RWPE1 (cell line): ENCODE results near the gene SLC12A7.

ENCODE experiments used
- CTCF ChIA-PET: fragments of 350-600 bp; sonication (Branson Sonifier 250); formaldehyde crosslinking; extraction: SDS; loops from one replicate; lab custom pipeline; 2021; lab: Yijun Ruan, JAX
- POLR2A ChIA-PET: fragments of 400-600 bp; formaldehyde crosslinking; extraction: SDS; loops from one replicate; lab custom pipeline; 2020; ENCODE audit warnings: antibody characterized with exemption; ENCODE audit not compliant: low non-redundant PET; lab: Yijun Ruan, JAX
- DNase-seq: peaks from one replicate; pipeline ENCODE4 v3.0.0; 2012; ENCODE audit warnings: low spot score
- H3K27ac ChIP-seq: fragments of 450-650 bp; 2 replicates; pipeline ENCODE4 v1.5.1; 2017
- TF ChIP-seq, protein P1 (sequence below): fragments of 450-650 bp; conservative IDR thresholded peaks from 2 replicates; pipeline ENCODE4 v1.5.1; 2017; ENCODE audit warnings: low read depth, mild to moderate bottlenecking

SLC12A7 gene

DNA sequence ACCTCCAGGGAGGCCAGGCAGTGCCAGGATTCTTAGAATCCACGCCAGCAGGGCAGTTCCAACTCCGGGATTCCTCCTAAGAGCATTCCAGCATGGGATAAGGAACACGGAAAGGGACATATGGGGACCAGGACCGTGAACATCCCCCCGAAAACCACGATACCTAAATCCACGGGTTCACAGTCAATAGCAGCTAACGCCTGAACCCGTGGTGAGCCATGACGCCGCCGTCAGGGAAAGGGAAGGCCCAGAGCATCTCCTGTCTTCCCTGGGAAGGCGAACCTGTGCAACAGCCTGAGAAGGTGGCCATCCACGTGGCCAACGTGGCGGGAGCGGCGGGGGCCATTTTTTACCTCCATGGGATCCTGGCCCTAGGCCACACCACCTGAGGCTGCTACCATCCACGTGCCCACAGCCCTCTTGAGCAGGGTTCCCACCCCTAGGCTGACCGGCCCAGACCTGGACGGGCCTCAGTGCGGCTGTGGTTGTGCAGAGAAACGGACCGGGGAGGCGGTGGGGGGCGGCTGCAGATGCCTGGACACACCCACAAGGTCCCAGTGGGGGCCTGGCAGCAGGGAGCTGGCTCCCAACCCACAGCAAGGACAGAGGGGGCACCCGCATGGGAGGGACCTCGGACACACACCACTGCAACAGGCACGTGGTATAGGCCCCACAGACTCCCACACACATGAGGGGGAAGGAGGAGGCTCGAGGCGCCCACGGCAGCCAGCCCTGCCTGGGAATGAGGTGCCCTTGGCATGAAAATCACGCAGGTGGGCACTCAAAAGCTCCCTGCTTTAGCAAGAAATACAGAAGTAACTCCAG is 42.8 kb downstream of the SLC12A7 start:
- TF ChIP-seq, protein P1, sequence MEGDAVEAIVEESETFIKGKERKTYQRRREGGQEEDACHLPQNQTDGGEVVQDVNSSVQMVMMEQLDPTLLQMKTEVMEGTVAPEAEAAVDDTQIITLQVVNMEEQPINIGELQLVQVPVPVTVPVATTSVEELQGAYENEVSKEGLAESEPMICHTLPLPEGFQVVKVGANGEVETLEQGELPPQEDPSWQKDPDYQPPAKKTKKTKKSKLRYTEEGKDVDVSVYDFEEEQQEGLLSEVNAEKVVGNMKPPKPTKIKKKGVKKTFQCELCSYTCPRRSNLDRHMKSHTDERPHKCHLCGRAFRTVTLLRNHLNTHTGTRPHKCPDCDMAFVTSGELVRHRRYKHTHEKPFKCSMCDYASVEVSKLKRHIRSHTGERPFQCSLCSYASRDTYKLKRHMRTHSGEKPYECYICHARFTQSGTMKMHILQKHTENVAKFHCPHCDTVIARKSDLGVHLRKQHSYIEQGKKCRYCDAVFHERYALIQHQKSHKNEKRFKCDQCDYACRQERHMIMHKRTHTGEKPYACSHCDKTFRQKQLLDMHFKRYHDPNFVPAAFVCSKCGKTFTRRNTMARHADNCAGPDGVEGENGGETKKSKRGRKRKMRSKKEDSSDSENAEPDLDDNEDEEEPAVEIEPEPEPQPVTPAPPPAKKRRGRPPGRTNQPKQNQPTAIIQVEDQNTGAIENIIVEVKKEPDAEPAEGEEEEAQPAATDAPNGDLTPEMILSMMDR, result no peak
- ChIA-PET POLR2A (no interaction called here), CTCF (no interaction called here)
- 0 out of 2 replicates have a peak overlapping the region, but pooled peaks have one; percentile 11 for H3K27ac ChIP-seq
- no peak for DNase-seq

DNA sequence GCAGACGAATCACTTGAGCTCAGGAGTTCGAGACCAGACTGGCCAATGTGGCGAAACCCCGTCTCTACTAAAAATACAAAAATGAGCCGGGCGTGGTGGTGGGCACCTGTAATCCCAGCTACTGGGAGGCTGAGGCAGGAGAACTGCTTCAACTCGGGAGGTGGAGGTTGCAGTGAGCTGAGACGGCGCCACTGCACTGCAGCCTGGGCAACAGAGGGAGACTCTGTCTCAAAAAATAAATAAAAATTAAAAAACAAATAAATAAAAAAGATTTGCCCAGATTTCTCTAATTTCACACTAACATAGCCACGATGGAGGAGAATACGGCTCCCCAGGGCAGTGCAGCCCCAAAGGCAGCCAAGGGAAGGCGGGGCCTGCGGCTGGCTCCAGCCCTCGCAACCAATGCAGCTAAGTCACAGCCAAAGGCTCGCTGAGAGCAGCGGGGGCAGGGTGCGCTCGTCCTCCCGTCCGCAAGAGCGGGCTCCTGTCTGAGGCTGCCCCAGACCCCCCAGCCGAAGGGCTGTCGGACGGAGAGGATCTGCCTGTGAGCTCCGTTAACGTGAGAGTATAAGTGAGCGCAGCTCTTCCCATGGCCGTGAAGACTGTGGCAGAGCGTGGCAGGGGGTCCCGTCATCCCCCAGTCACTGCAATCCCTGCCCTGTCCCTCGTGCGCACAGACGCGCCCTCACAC is 43.5 kb downstream of the SLC12A7 start:
- no peak for DNase-seq
- ChIA-PET POLR2A (no interaction called here), CTCF (interaction anchor here (0.7 kb wide), 1 partner anchor 9 kb away, joined by 3 read pairs; no protein-coding TSS in a partner anchor)
- TF ChIP-seq, protein P1, result no peak
- no peak overlapping the region for H3K27ac ChIP-seq

DNA sequence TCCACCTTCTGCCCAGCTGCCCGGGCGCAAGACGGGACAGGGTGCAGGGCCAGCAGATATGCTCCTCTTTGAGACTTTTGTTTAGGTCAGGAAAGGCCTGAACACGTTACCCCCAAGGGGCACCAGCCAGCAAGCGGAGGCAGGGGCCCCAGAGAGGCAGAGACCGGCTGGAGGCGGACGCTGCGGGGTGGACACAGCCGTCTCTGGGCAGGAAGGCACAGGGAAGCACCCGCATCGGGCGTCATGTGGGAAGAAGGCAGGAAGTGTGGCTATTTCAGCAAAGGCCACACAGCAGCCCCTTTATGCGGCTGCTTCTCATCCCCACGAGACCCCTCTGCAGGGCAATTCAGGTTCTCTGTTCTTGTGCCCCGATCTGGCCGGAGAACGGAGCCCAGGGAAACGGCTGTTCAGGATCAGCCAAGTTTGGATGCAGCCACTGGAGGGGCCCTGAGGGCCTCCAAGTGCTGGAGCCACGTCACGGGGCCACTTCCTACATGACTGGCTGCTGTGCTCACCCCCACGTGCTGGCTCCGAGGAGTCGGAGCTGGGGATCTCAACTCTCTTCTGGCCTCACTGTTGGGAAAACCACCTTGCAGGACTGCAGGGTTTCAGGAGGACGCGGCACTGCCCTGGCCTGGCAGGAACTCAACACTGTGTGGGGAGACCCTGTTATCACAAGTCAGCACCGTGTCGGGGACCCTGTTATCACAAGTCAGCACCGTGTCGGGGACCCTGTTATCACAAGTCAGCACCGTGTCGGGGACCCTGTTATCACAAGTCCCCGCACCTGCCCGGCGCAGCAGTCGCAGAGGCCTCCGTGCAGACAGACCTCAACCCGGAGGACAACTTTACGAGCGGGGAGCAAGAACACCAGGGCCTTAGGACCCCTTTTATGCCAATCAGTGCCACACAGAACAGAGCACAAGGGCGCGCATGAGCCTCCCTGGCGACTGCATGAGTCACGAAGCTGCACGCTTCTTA is 44.4 kb downstream of the SLC12A7 start:
- TF ChIP-seq, protein P1, result no peak
- H3K27ac ChIP-seq, result peak overlapping the region; percentile 35
- no peak for DNase-seq
- ChIA-PET CTCF (interaction anchor here (0.7 kb wide), 2 partner anchors 8 to 1012 kb away, joined by 3 to 5 read pairs; no protein-coding TSS in a partner anchor), POLR2A (no interaction called here)

DNA sequence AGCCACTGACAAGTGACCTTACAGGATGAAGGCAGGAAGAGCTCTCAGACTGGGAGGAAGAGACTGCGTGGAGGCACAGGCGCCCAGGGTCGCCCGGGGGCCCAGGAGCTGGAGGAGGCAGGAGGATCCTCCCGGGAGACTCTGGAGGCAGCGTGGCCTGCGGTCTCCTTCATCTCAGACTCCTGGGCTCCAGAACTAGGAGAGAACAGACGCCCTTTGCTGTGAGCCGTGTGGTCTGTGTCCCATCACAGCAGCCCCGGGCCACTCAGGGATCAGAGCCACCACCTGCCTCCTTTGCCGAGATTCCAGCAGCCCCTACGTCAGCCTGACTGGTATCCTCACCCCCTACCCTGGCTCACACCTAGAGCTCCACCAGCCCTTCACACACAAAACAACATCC is 45.2 kb downstream of the SLC12A7 start:
- CTCF ChIA-PET, result interaction anchor here (0.7 kb wide), 2 partner anchors 13 to 1011 kb away, joined by 4 to 5 read pairs; no protein-coding TSS in a partner anchor
- peak overlapping the region; percentile 35 for H3K27ac ChIP-seq
- POLR2A ChIA-PET, result no interaction called here
- no peak for DNase-seq
- TF ChIP-seq, protein P1, result no peak

DNA sequence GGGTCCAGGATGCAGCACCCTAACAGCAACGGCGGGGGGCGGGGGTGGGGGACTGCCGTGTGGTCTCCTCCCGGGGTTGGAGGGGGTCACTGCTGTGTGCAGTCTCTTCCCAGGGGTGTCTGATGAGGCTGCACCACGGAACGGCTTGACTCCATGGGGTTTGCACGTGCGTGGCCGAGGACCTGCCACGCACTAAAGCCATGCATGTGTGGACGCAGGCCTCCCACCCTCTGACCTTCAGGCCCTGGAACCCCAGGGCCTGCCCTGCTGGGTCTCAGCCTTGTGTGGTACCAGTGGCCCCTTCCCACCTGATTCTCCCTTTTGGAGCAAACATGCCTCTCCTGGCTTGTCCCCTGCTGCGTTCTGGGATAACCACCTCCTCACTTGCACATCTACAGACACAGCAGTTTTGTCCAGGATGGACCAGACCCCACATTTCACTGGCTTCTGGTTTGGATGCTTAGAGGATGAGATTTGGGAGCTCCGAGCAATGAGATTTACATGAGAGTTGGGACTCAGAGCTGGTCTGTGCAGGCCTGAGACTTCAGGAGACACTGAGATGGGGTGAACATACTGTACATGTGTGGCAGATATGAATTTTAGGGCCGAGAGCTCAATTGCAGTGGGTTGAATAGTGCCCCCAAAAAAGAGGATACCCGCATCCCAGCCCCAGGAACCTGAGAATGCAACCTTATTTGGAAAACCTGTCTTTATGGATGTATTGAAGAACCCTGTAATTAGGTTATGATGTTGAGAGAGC is 45.8 kb downstream of the SLC12A7 start:
- peak overlapping the region; percentile 35; the same call in 1 of the 2 replicates for H3K27ac ChIP-seq
- ChIA-PET POLR2A (no interaction called here), CTCF (interaction anchor here (0.7 kb wide), 2 partner anchors 13 to 144 kb away, joined by 3 to 4 read pairs; no protein-coding TSS in a partner anchor)
- no peak for DNase-seq
- TF ChIP-seq, protein P1, result no peak
